K562 (cell line): ENCODE data around the gene CLNK. TPM values are rescaled to one million over a fixed set of nuclear protein-coding genes. Genes with fewer than 3 reads are reported as not detected.

Experiments
- ATAC-seq: fragments of 200-7000 bp; cut with Tn5 transposase; 3 replicates; pipeline ENCODE4 v1.9.1; 2020; ENCODE audit warnings: moderate library complexity
- BruUV-seq: library from RNA; stranded (reverse); fragments of 400-500 nt; replicated peaks from 2 replicates; lab custom pipeline; 2021; lab: Mats Ljungman, UMichigan
- CTCF ChIA-PET: fragments of 300-600 bp; formaldehyde crosslinking; extraction: SDS; loops from one replicate; lab custom pipeline; 2021; ENCODE audit warnings: low intra/inter-chr PET ratio; lab: Yijun Ruan, JAX
- POLR2A ChIA-PET: fragments of 300-600, 350-650 bp; sonication (Branson Sonifier 250); formaldehyde crosslinking; extraction: SDS; loops from one replicate; lab custom pipeline; 2021; ENCODE audit warnings: antibody characterized with exemption, inconsistent platforms; lab: Yijun Ruan, JAX
- DNase-seq, 4 experiments: peaks; one replicate each; pipeline versions ENCODE4 v3.0.0 to v3.0.0-alpha.2; 2011 to 2018; ENCODE audit warnings: low spot score in 3 of 4, mixed read lengths in 3 of 4; ENCODE audit errors: extremely low read depth in 1 of 4
- FAIRE-seq: peaks from 2 replicates; lab custom pipeline; 2011; peaks lifted over from hg19 to GRCh38; lab: Jason Lieb, UNC
- H2AFZ ChIP-seq: 2 replicates; pipeline ENCODE4 v1.6.0; 2011; ENCODE audit warnings: low read depth, low read length, control low read depth, inconsistent platforms
- H3K27ac ChIP-seq: fragments of 200-600 bp; 3 replicates; pipeline ENCODE4 v1.8.0; 2011; ENCODE audit warnings: low read depth, mild to moderate bottlenecking, control low read depth, inconsistent platforms, low read length, moderate library complexity, mixed read lengths; ENCODE audit errors: extremely low read depth
- H3K27me3 ChIP-seq, 2 experiments: fragments of 300-600 bp in 1 of 2; 2 replicates in 1 of 2; 3 replicates in 1 of 2; pipeline versions ENCODE4 v1.6.0 to v1.8.0; 2011; ENCODE audit warnings: inconsistent platforms in 2 of 2, low read length in 2 of 2, mild to moderate bottlenecking in 1 of 2, mixed read lengths in 1 of 2, moderate library complexity in 1 of 2; ENCODE audit not compliant: control insufficient read depth in 2 of 2, insufficient read depth in 2 of 2
- H3K36me3 ChIP-seq: fragments of 300-600 bp; 3 replicates; pipeline ENCODE4 v1.8.0; 2011; ENCODE audit warnings: mild to moderate bottlenecking, low read length, inconsistent platforms; ENCODE audit not compliant: control insufficient read depth, insufficient read depth
- H3K4me1 ChIP-seq, 2 experiments: fragments of 200-600 bp in 1 of 2; replicated peaks in 1 of 2; 2 replicates in 1 of 2; 3 replicates in 1 of 2; pipeline versions ENCODE4 v1.5.1 to v1.8.0; 2011; ENCODE audit warnings: inconsistent platforms in 2 of 2, low read length in 2 of 2, mild to moderate bottlenecking in 1 of 2, mixed read lengths in 1 of 2, moderate library complexity in 1 of 2; ENCODE audit not compliant: control insufficient read depth in 2 of 2, insufficient read depth in 2 of 2
- H3K4me2 ChIP-seq: 2 replicates; pipeline ENCODE4 v1.6.1; 2011; ENCODE audit warnings: low read length, control low read depth, inconsistent platforms, mixed read lengths; ENCODE audit not compliant: insufficient read depth
- H3K4me3 ChIP-seq: fragments of 200-600 bp; sonication (generic), shearing (Covaris generic); 2 replicates; pipeline ENCODE4 v1.5.1; 2016; ENCODE audit warnings: control low read depth, inconsistent platforms
- H3K79me2 ChIP-seq: fragments of 200-600 bp; 3 replicates; pipeline ENCODE4 v1.8.0; 2011; ENCODE audit warnings: low read length, inconsistent platforms; ENCODE audit not compliant: control insufficient read depth, insufficient read depth
- H3K9ac ChIP-seq, 2 experiments: 2 replicates each; pipeline versions ENCODE4 v1.6.0 to v1.6.1; 2011; ENCODE audit warnings: low read depth in 2 of 2, low read length in 2 of 2, control low read depth in 1 of 2, inconsistent platforms in 1 of 2, mild to moderate bottlenecking in 1 of 2, mixed read lengths in 1 of 2; ENCODE audit not compliant: insufficient read depth in 1 of 2
- H3K9me1 ChIP-seq: one replicate; pipeline ENCODE4 v1.6.0; 2011; ENCODE audit warnings: inconsistent platforms, mild to moderate bottlenecking, low read length, moderate library complexity; ENCODE audit not compliant: control insufficient read depth, insufficient read depth
- H3K9me3 ChIP-seq: replicated peaks from 2 replicates; pipeline ENCODE4 v1.5.1; 2011; ENCODE audit warnings: low read depth, low read length, inconsistent platforms; ENCODE audit not compliant: control insufficient read depth, insufficient read depth
- H4K20me1 ChIP-seq: replicated peaks from 2 replicates; pipeline ENCODE4 v1.6.1; 2011; ENCODE audit warnings: low read length, inconsistent platforms, mixed read lengths; ENCODE audit not compliant: control insufficient read depth, insufficient read depth
- ARID3B ChIP-seq: fragments of 250-450 bp; sonication (Bioruptor Pico); IDR thresholded peaks from 2 replicates; pipeline ENCODE4 v1.4.0; 2020; ENCODE audit warnings: borderline replicate concordance
- BRF1 ChIP-seq: IDR thresholded peaks from 3 replicates; pipeline ENCODE4 v1.6.1; 2011; ENCODE audit warnings: borderline replicate concordance, mild to moderate bottlenecking; ENCODE audit not compliant: insufficient read length; ENCODE audit errors: extremely low read depth
- C11orf30 ChIP-seq: fragments of 450-650 bp; IDR thresholded peaks from 2 replicates; pipeline ENCODE4 v1.6.1; 2016; ENCODE audit warnings: low read depth, mild to moderate bottlenecking
- DLX4 ChIP-seq: fragments of 250-450 bp; sonication (Bioruptor Pico); IDR thresholded peaks from 2 replicates; pipeline ENCODE4 v1.6.1; 2021; ENCODE audit warnings: mild to moderate bottlenecking
- GABPB1 ChIP-seq: sonication (generic); formaldehyde crosslinking; IDR thresholded peaks from 2 replicates; pipeline ENCODE4 v1.8.0; 2022; ENCODE audit warnings: mild to moderate bottlenecking, missing genetic modification reagents
- HDAC8 ChIP-seq: fragments of 450-650 bp; IDR thresholded peaks from 2 replicates; pipeline ENCODE4 v1.6.1; 2016; ENCODE audit warnings: mild to moderate bottlenecking, missing genetic modification characterization, moderate library complexity, missing compliant biosample characterization
- HNRNPL ChIP-seq: fragments of 200-400 bp; formaldehyde crosslinking; IDR thresholded peaks from 2 replicates; pipeline ENCODE4 v1.6.1; 2017; ENCODE audit warnings: low read depth, mild to moderate bottlenecking, low read length
- IRF1 ChIP-seq: sonication (generic); formaldehyde crosslinking; IDR thresholded peaks from 2 replicates; pipeline ENCODE4 v1.8.0; 2022; ENCODE audit warnings: missing genetic modification reagents, mild to moderate bottlenecking, borderline replicate concordance
- MAX ChIP-seq: sonication (generic); formaldehyde crosslinking; IDR thresholded peaks from 2 replicates; pipeline ENCODE4 v1.9.0; 2022; ENCODE audit warnings: mild to moderate bottlenecking, missing genetic modification reagents
- MIER1 ChIP-seq: fragments of 450-650 bp; IDR thresholded peaks from 2 replicates; pipeline ENCODE4 v1.6.1; 2016; ENCODE audit warnings: antibody characterized with exemption, mild to moderate bottlenecking, low read depth
- NUFIP1 ChIP-seq: fragments of 450-650 bp; IDR thresholded peaks from 2 replicates; pipeline ENCODE4 v1.6.1; 2018; ENCODE audit not compliant: partially characterized antibody
- PHTF2 ChIP-seq: fragments of 250-450 bp; sonication (Bioruptor Pico); IDR thresholded peaks from 2 replicates; pipeline ENCODE4 v1.5.0; 2021; ENCODE audit warnings: mild to moderate bottlenecking
- RBM25 ChIP-seq: fragments of 200-400 bp; formaldehyde crosslinking; IDR thresholded peaks from 2 replicates; pipeline ENCODE4 v1.6.1; 2018; ENCODE audit warnings: low read length, low read depth, moderate library complexity; ENCODE audit not compliant: severe bottlenecking
- SMC3 ChIP-seq: conservative IDR thresholded peaks from 2 replicates; pipeline ENCODE4 v1.6.1; 2011; ENCODE audit warnings: low read depth, low read length, improper control_type of control experiment; ENCODE audit not compliant: insufficient read depth
- SNRNP70 ChIP-seq: fragments of 200-400 bp; formaldehyde crosslinking; optimal IDR thresholded peaks from 2 replicates; pipeline ENCODE3; 2017; ENCODE audit warnings: low read depth, low read length
- TRIM24 ChIP-seq, 2 experiments: fragments of 450-650 bp; IDR thresholded peaks; 2 replicates each; pipeline ENCODE4 v1.6.1; 2016
- ZNF140 ChIP-seq: fragments of 250-450 bp; sonication (Bioruptor Pico); IDR thresholded peaks from 2 replicates; pipeline ENCODE4 v1.8.0; 2021; ENCODE audit warnings: moderate library complexity, mild to moderate bottlenecking, inconsistent platforms
- WGBS: fragments of 100-300 bp; shearing (Covaris generic); methylation state at CpG from one replicate; pipeline ENCODE4 v1.1.6; 2016; ENCODE audit warnings: low coverage, mixed read lengths; ENCODE audit not compliant: insufficient coverage; ENCODE audit errors: missing lambda C conversion rate; 5-methylcytosine and 5-hydroxymethylcytosine counted together
- in situ Hi-C: fragments of 300-500 bp; cut with MboI; formaldehyde crosslinking; loops from 4 replicates; pipeline ENCODE4 v1.15.0; 2018; ENCODE audit warnings: inconsistent platforms, mixed read lengths
- intact Hi-C: fragments of 100-400 bp; cut with micrococcal nuclease; formaldehyde crosslinking; loops from 2 replicates; pipeline ENCODE4 v1.14.2; 2022
- polyA plus RNA-seq, 8 experiments: library from polyadenylated mRNA; depleted of rRNA in 4 of 8; stranded (reverse) in 5 of 8; unstranded in 3 of 8; fragments of >200 nt; fragmentation: Nextera tagmentation in 2 of 8; fragmentation: Illumina TruSeq in 1 of 8; extraction: Ambion mirVana in 2 of 8; extraction: Trizol in 1 of 8; gene quantifications; 2 replicates each; pipeline versions ENCODE4 v1.2.1 to v1.2.3, GENCODE V29; 2011 to 2014; ENCODE audit warnings: inconsistent platforms in 1 of 8, missing spikeins in 1 of 8
- total RNA-seq, 7 experiments: library from RNA; depleted of rRNA in 6 of 7; stranded (reverse); fragments of >200 nt in 6 of 7; fragmentation: Illumina TruSeq in 2 of 7; extraction: Trizol in 2 of 7; gene quantifications; 2 replicates each; pipeline versions ENCODE4 v1.2.1 to v1.2.3, GENCODE V29; 2011 to 2021; ENCODE audit warnings: low replicate concordance in 1 of 7

Gene CLNK
- total and polyA plus RNA-seq, 9 of the 15 experiments (the other 6 are each of a cell fraction or from before 2014, with no cell fraction given) = not detected

- ChIA-PET CTCF (no interaction called here), POLR2A (interaction anchor here (1.0 kb wide), 1 partner anchor 553 kb away, joined by 4 read pairs; no protein-coding TSS in a partner anchor)
- H3K36me3 ChIP-seq = no peaks in the 10 kb centered on the region
- no peaks in the 10 kb centered on the region for H3K4me1 ChIP-seq
- no TSS peak for BruUV-seq
- FAIRE-seq (no peak), ATAC-seq (no peak), DNase-seq (no peak)
- no peak overlapping the region for H2AFZ ChIP-seq
- H3K9me3 ChIP-seq = no peaks in the 10 kb centered on the region
- H3K79me2 ChIP-seq = no peaks in the 10 kb centered on the region
- 0% methylated on average over 3 of the region's 3 CpGs for WGBS
- intact Hi-C loops (no loop called here), in situ Hi-C loops (no loop called here)
- H3K27me3 ChIP-seq = no peaks in the 10 kb centered on the region
- TF ChIP-seq DLX4 (CRISPR knock-in tag) (no peak), SNRNP70 (no peak), ZNF140 (CRISPR knock-in tag) (no peak), BRF1 (no peak), SMC3 (no peak), MAX (no peak), GABPB1 (no peak), MIER1 (no peak), RBM25 (no peak), ARID3B (CRISPR knock-in tag) (no peak), C11orf30 (no peak), HNRNPL (no peak), IRF1 (no peak), TRIM24 (IDR thresholded peaks at IDR 0.05) (no peak), HDAC8 (no peak), PHTF2 (CRISPR knock-in tag) (no peak), NUFIP1 (no peak)
- no peaks in the 10 kb centered on the region for H3K9me1 ChIP-seq
- no peak overlapping the region for H3K4me3 ChIP-seq
- no peak overlapping the region for H3K4me2 ChIP-seq
- H3K27ac ChIP-seq = no peak overlapping the region
- no peaks in the 10 kb centered on the region for H4K20me1 ChIP-seq
- no peak overlapping the region for H3K9ac ChIP-seq
Observed at GRCh38 chr4:10670321-10670720, 14.2 kb downstream of the CLNK start.
